Smooth muscle cell (in vitro differentiated cells): ENCODE measurements around the gene CFAP221. TPM values are rescaled to one million over a fixed set of nuclear protein-coding genes. Genes with fewer than 3 reads are reported as not detected.

Experiments used
- DNase-seq: peaks from one replicate; lab custom pipeline; 2025; ENCODE audit not compliant: unreplicated experiment; lab: John Stamatoyannopoulos, UW
- H2AFZ ChIP-seq: fragments of 200-600 bp; sonication (generic); 2 replicates; pipeline ENCODE4 v1.6.0; 2016; ENCODE audit warnings: antibody characterized with exemption, low read depth, mild to moderate bottlenecking
- H3F3A ChIP-seq: fragments of 200-600 bp; sonication (generic); 2 replicates; pipeline ENCODE4 v1.6.0; 2017; ENCODE audit warnings: antibody characterized with exemption, low read depth
- H3K27ac ChIP-seq: fragments of 200-600 bp; sonication (generic); 2 replicates; pipeline ENCODE4 v1.5.1; 2016; ENCODE audit warnings: low read depth, mild to moderate bottlenecking
- H3K27me3 ChIP-seq: fragments of 200-600 bp; sonication (generic); 2 replicates; pipeline ENCODE4 v1.6.1; 2016; ENCODE audit warnings: low read depth, mild to moderate bottlenecking
- H3K36me3 ChIP-seq: fragments of 200-600 bp; sonication (generic); 2 replicates; pipeline ENCODE4 v1.5.1; 2016; ENCODE audit warnings: low read depth
- H3K4me1 ChIP-seq: fragments of 200-600 bp; sonication (generic); 2 replicates; pipeline ENCODE4 v1.5.1; 2016; ENCODE audit warnings: low read depth
- H3K4me2 ChIP-seq: fragments of 200-600 bp; sonication (generic); 2 replicates; pipeline ENCODE4 v1.6.0; 2016; ENCODE audit warnings: mild to moderate bottlenecking
- H3K4me3 ChIP-seq: fragments of 200-600 bp; sonication (generic); 2 replicates; pipeline ENCODE4 v1.5.1; 2016; ENCODE audit warnings: mild to moderate bottlenecking
- H3K79me2 ChIP-seq: fragments of 200-600 bp; sonication (generic); 2 replicates; pipeline ENCODE4 v1.6.0; 2016; ENCODE audit warnings: low read depth, mild to moderate bottlenecking
- H3K9ac ChIP-seq: fragments of 200-600 bp; sonication (generic); 2 replicates; pipeline ENCODE4 v1.6.0; 2016; ENCODE audit warnings: low read depth
- H3K9me3 ChIP-seq: fragments of 200-600 bp; sonication (generic); replicated peaks from 2 replicates; pipeline ENCODE4 v1.5.1; 2016; ENCODE audit warnings: low read depth
- H4K20me1 ChIP-seq: fragments of 200-600 bp; sonication (generic); 2 replicates; pipeline ENCODE4 v1.6.0; 2016; ENCODE audit warnings: low read depth
- CTCF ChIP-seq: fragments of 200-600 bp; sonication (generic); IDR thresholded peaks from 2 replicates; pipeline ENCODE4 v1.5.1; 2017; ENCODE audit warnings: borderline replicate concordance, mild to moderate bottlenecking, antibody characterized with exemption; ENCODE audit not compliant: insufficient read depth, poor library complexity, severe bottlenecking
- WGBS: methylation state at CpG from one replicate; pipeline ENCODE4 v1.1.7; 2016; ENCODE audit warnings: low lambda C conversion rate; 5-methylcytosine and 5-hydroxymethylcytosine counted together
- polyA plus RNA-seq: library from polyadenylated mRNA; unstranded; fragments of >200 nt; fragmentation: Nextera tagmentation; extraction: Ambion mirVana; gene quantifications from 2 replicates; pipeline ENCODE4 v1.2.1, GENCODE V29; 2016
- total RNA-seq: library from RNA; depleted of rRNA; stranded (reverse); fragments of >200 nt; gene quantifications from 2 replicates; pipeline ENCODE4 v1.2.3, GENCODE V29; 2014

Gene CFAP221
- total and polyA plus RNA-seq, 2 experiments from 2014 or later, result 0.17 to 0.31 TPM

GRCh38 chr2:119644186-119644585 lies 99.9 kb downstream of the CFAP221 start:
- TF ChIP-seq CTCF, result no peak
- no peak for DNase-seq
- no peak overlapping the region for H2AFZ ChIP-seq
- no peaks in the 10 kb centered on the region for H3F3A ChIP-seq
- H3K79me2 ChIP-seq, result no peaks in the 10 kb centered on the region
- H4K20me1 ChIP-seq, result no peaks in the 10 kb centered on the region
- no peak overlapping the region for H3K9ac ChIP-seq
- H3K9me3 ChIP-seq, result no peaks in the 10 kb centered on the region
- WGBS, result 90% methylated on average over 3 of the region's 3 CpGs
- no peak overlapping the region for H3K4me2 ChIP-seq
- H3K27me3 ChIP-seq, result no peaks in the 10 kb centered on the region
- no peaks in the 10 kb centered on the region for H3K36me3 ChIP-seq
- H3K4me1 ChIP-seq, result peaks cover 5% of the 10 kb centered on the region
- H3K27ac ChIP-seq, result no peak overlapping the region
- H3K4me3 ChIP-seq, result no peak overlapping the region

GRCh38 chr2:119645173-119645855 lies 101.1 kb downstream of the CFAP221 start:
- no peaks in the 10 kb centered on the region for H3K36me3 ChIP-seq
- no peak overlapping the region for H3K9ac ChIP-seq
- no peaks in the 10 kb centered on the region for H3K9me3 ChIP-seq
- H2AFZ ChIP-seq, result no peak overlapping the region
- DNase-seq, result no peak
- no peak overlapping the region for H3K27ac ChIP-seq
- no peaks in the 10 kb centered on the region for H4K20me1 ChIP-seq
- H3K27me3 ChIP-seq, result no peaks in the 10 kb centered on the region
- TF ChIP-seq CTCF, result no peak
- H3F3A ChIP-seq, result no peaks in the 10 kb centered on the region
- no peaks in the 10 kb centered on the region for H3K79me2 ChIP-seq
- no peak overlapping the region for H3K4me2 ChIP-seq
- WGBS, result 88% methylated on average over 3 of the region's 3 CpGs
- H3K4me3 ChIP-seq, result no peak overlapping the region
- H3K4me1 ChIP-seq, result no peaks in the 10 kb centered on the region

GRCh38 chr2:119646149-119646548 lies 101.9 kb downstream of the CFAP221 start:
- Histone ChIP-seq H3K4me3 (no peak overlapping the region), H3K27ac (no peak overlapping the region), H3K4me1 (no peaks in the 10 kb centered on the region), H3K36me3 (no peaks in the 10 kb centered on the region), H2AFZ (no peak overlapping the region), H3K9ac (no peak overlapping the region), H3K4me2 (no peak overlapping the region), H4K20me1 (no peaks in the 10 kb centered on the region), H3K9me3 (no peaks in the 10 kb centered on the region), H3K27me3 (no peaks in the 10 kb centered on the region), H3F3A (no peaks in the 10 kb centered on the region), H3K79me2 (no peaks in the 10 kb centered on the region)
- no peak for DNase-seq
- TF ChIP-seq CTCF, result no peak
- WGBS, result 99% methylated on average over 3 of the region's 3 CpGs
